Erythroblast (primary cell): ENCODE measurements around the gene AFAP1.

Experiments used
- GATA1 ChIP-seq: IDR thresholded peaks from 2 replicates; pipeline ENCODE4 v1.6.1; 2011; ENCODE audit warnings: low read depth, mild to moderate bottlenecking, control low read depth, low read length, moderate library complexity
- POLR2A ChIP-seq: IDR thresholded peaks from 2 replicates; pipeline ENCODE4 v1.6.1; 2011; ENCODE audit warnings: mild to moderate bottlenecking, low read length

DNA sequence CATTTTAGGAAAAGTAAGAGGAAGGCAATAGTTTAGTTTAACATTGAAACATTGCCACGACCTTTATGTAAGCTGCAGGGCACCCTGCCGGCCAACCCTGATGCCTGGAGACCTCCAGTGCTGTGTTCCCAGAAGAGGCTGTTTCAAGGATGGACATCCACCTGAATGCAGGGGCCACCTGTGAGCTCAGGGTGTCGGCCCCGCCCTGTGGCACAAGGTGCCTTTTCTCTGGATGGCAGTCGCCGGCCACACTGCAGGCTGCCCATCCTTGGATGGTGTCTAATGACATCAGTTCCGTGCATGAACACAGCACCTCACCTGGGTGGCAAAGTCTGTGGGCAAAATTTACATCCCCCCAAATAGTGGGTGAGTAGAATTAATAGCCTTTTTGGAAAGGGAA lies 180.0 kb downstream of the AFAP1 start:
- TF ChIP-seq POLR2A (no peak), GATA1 (no peak)
